HuH-7 (cell line): ENCODE data around the gene GCLM.

ENCODE experiments used
- DNase-seq: peaks from one replicate; pipeline ENCODE4 v3.0.0; 2011; ENCODE audit warnings: low spot score

GCLM gene

GRCh38 chr1:93846206-93846991, 62.8 kb downstream of the GCLM start:
- peak; percentile 78 for DNase-seq

- DNase-seq, result peak; percentile 17
Observed at GRCh38 chr1:93845538-93846205, 63.6 kb downstream of the GCLM start.

DNA sequence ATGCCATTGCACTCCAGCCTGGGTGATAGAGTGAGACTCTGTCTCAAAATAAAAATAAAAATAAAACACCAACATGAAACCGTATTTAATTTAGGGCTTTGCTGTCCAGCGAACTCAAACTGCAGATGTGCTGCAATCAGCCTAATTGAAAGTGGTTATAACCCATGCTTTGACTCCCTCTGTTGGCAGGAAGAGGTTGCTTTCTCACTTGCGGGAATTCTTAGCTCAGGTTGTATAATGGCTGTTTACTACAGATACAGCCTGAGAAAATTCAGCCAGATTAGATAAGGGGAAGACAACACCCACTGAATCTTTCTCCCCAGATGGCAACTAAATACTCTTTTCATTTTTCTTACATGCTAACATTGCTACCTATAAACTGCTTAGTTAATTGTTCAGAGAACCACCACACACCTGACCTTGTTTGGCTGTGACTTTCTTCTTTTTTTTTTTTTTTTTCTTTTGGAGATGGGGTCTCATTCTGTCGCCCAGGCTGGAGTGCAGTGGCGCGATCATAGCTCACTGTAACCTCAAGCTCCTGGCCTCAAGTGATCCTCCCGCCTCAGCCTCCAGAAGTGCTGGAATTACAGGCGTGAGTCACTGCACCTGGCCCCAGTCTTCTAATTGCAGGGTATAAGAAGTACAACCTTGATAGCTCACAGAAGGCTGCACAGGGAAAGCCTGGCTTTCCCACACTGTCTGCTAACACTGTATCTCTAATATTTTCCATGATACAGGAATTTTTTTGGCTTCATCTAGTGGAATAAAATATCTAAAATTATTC, 64.8 kb downstream of the GCLM start:
- DNase-seq, result peak; percentile 69

- no peak for DNase-seq
Observed at GRCh38 chr1:93842750-93843500, 66.3 kb downstream of the GCLM start.

- no peak for DNase-seq
Observed at GRCh38 chr1:93841771-93842170, 67.5 kb downstream of the GCLM start.

GRCh38 chr1:93840956-93841482, 68.2 kb downstream of the GCLM start:
- no peak for DNase-seq

DNA sequence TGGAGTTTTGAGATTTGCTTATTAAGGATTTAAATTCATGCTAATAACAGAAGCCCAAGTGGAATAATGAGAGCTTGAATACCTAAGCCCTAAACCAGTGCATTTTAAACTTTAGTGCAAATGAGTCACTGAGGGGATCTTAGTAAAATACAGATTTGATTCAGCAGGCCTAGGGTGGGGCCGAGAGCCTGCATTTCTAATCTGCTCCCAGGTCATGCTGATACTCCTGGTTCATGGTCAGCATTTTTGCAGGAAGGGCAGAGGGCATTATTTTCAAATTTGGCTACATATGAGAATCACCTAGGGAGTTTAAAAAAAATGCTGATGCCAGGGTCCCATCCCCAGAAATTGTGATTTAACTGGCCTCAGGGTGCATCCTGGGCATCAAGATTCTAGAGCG, 69.5 kb downstream of the GCLM start:
- DNase-seq, result no peak

DNA sequence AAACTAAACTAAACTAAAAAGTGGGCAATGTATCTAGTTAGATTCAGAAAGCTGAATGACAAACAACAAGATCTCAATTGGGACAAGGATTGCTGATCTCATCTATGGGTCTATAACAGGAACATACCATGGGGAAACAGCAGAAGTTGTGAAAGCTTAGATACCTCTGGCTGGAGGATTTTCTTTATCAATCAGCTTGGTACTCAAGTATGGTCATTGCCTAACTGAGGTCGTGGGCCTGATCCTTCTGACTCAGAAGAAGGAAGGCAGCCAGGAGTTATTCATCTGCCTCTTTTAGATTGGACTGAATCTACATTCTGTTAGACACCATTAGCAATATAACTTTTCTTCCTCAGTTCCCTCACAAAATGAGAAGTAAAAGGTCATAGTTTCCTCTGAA, 69.9 kb downstream of the GCLM start:
- DNase-seq, result no peak

DNA sequence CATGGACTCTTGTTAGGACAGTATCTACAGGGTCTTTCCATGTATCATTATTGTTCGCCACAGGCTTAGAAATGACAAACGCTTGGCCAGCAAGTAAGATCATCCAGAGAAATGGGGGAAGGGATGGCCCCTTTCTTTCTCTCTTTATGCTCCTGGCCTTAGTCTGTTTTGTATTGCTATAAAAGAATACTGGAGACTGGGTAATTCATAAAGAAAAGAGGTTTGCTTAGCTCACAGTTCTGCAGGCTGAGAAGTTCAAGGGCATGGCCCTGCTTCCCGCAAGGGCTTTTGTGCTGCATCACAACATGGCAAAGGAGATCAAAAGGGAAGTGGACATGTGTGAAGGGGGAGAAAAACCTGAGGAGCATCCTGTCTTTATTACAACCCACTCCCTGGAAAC, 71.3 kb downstream of the GCLM start:
- DNase-seq, result no peak
